ENCODE measurements around the gene LRRN4CL. TPM values are rescaled to one million over a fixed set of nuclear protein-coding genes. Genes with fewer than 3 reads are reported as not detected.
"Not testable (repeated sequence)": the region's sequence is repeated elsewhere in the genome, so short reads cannot be mapped to it uniquely, and the experiment has no call there.

LRRN4CL gene
- total RNA-seq, 2 experiments from 2014 or later: not detected

DNA sequence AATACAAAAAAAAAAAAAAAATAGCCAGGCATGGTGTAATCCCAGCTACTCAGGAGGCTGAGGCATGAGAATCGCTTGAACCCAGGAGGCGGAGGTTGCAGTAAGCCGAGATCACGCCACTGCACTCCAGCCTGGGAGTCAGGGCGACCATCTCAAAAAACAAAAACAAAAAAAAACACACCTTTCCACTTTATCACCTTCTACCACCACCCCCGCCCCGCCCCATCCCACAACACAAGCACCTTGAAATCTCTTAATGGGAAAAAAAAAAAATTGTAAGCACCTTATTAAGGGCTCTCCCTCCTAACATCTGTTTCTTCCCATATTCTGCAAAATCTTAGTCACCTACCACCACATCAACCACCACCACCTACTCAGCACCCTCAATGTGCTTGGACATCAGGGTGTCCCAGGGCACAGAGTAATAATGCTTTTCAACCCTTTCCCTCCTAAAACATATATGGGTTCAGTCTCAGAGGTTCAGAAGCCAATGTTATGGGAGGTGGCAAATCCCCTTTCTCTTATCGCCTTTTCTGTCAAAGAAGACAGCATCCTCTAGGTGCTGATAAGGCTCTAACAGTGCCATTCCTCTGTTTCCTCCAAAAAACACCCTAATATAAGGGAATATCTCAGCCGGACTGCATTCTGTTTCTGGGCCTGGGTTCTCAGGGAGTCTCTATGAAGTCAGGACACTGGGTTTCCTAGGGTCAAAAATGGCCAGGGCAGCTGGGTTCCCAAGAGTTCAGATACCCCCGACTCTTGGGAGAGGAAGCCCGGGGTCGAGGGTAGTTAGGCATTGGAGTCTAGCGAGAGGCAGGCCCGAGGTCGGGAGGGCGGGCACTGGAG, 36.9 kb downstream of the LRRN4CL start:
- POLR2A ChIA-PET: interaction anchor here (0.6 to 13.3 kb wide), 22 partner anchors 10 to 228 kb away, joined by 3 to 263 read pairs (median 4); partner anchors contain the start of genes B3GAT3, C11orf98, CSKMT and EML3
- Mint-ChIP-seq H3K9me3 (no peaks in the 10 kb centered on the region), H3K36me3 (ENCODE audit: low read depth) (peaks cover 17% of the 10 kb centered on the region), H3K27ac (peak overlapping the region; percentile 95), H3K27me3 (no peaks in the 10 kb centered on the region), H3K4me1 (ENCODE audit: low read depth) (peaks cover 23% of the 10 kb centered on the region), H3K4me3 (peak overlapping the region; percentile 94)
- intact Hi-C loops (cut with micrococcal nuclease): no loop called here
- ATAC-seq (peak; percentile 4), DNase-seq (peak; percentile 48)
- CTCF ChIA-PET: interaction anchor here (1.0 to 1.4 kb wide), 5 partner anchors 13 to 60 kb away, joined by 3 to 7 read pairs (median 5); partner anchors contain the start of genes C11orf98, CSKMT, MTA2 and TUT1
- TF ChIP-seq, protein P1, sequence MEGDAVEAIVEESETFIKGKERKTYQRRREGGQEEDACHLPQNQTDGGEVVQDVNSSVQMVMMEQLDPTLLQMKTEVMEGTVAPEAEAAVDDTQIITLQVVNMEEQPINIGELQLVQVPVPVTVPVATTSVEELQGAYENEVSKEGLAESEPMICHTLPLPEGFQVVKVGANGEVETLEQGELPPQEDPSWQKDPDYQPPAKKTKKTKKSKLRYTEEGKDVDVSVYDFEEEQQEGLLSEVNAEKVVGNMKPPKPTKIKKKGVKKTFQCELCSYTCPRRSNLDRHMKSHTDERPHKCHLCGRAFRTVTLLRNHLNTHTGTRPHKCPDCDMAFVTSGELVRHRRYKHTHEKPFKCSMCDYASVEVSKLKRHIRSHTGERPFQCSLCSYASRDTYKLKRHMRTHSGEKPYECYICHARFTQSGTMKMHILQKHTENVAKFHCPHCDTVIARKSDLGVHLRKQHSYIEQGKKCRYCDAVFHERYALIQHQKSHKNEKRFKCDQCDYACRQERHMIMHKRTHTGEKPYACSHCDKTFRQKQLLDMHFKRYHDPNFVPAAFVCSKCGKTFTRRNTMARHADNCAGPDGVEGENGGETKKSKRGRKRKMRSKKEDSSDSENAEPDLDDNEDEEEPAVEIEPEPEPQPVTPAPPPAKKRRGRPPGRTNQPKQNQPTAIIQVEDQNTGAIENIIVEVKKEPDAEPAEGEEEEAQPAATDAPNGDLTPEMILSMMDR (IDR thresholded peaks at IDR 0.05): no peak

DNA sequence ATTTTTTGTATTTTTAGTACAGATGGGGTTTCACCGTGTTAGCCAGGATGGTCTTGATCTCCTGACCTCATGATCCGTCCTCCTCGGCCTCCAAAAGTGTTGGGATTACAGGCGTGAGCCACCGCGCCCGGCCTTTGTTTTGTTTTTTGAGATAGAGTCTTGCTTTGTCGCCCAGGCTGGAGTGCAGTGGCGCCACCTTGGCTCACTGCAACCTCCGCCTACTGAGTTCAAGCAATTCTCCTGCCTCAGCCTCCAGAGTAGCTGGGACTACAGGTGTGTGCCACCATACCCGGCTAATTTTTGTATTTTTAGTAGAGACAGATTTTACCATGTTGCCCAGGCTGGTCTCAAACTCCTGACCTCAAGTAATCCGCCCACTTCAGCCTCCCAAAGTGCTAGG, 39.0 kb downstream of the LRRN4CL start:
- H3K4me3 Mint-ChIP-seq: not testable (repeated sequence)

DNA sequence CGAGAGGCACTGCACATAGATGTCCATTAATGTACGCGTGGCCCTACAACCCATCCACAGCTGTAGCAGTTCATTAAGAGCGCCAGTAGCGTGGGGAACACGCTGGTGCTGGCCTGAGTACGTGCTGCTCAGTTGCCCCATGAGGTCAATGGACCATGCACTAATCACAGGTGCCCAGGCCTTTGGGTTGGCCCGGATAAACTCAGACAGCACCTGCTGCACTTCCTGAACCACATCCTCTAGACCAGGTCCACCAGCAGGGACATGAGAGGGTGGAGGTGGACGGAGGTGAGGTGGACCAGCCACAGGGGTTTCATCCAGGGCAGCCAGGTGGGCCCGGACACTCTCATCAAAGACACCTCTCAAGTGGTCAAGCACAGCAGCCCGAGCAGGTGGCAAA, 39.8 kb downstream of the LRRN4CL start:
- H3K9me3 Mint-ChIP-seq: no peaks in the 10 kb centered on the region
- no peaks in the 10 kb centered on the region for H3K27me3 Mint-ChIP-seq
- TF ChIP-seq, protein P1 (IDR thresholded peaks at IDR 0.05): no peak
- peaks cover 32% of the 10 kb centered on the region for H3K4me1 Mint-ChIP-seq (ENCODE audit: low read depth)
- ATAC-seq (no peak), DNase-seq (no peak)
- no peak overlapping the region for H3K27ac Mint-ChIP-seq
- intact Hi-C loops (cut with micrococcal nuclease): loop anchor here (5.0 kb wide), 1 partner anchor 37 kb away; the partner anchor contains the start of genes EML3 and ROM1
- H3K36me3 Mint-ChIP-seq (ENCODE audit: low read depth): peaks cover 27% of the 10 kb centered on the region
- ChIA-PET POLR2A (interaction anchor here (1.8 to 13.3 kb wide), 5 partner anchors 8 to 59 kb away, joined by 5 to 263 read pairs (median 8); partner anchors contain the start of genes BSCL2, C11orf98, CSKMT and GNG3), CTCF (interaction anchor here (1.1 to 2.0 kb wide), 4 partner anchors 14 to 45 kb away, joined by 3 to 11 read pairs (median 4); partner anchors contain the start of genes C11orf98, CSKMT and UQCC3)
- no peak overlapping the region for H3K4me3 Mint-ChIP-seq

More for the DNA sequence above, 39.0 kb downstream of the LRRN4CL start:
- ATAC-seq; DNase-seq; H3K27ac Mint-ChIP-seq; intact Hi-C loops (cut with micrococcal nuclease); H3K27me3 Mint-ChIP-seq; H3K9me3 Mint-ChIP-seq: not testable (repeated sequence)
- ChIA-PET CTCF (interaction anchor here (0.9 to 2.0 kb wide), 3 partner anchors 14 to 190 kb away, joined by 3 to 11 read pairs (median 4); partner anchors contain the start of genes C11orf98 and CSKMT), POLR2A (interaction anchor here (1.3 to 13.3 kb wide), 4 partner anchors 20 to 59 kb away, joined by 6 to 263 read pairs (median 8); partner anchors contain the start of genes BSCL2, C11orf98, CSKMT and GNG3)
- peaks cover 23% of the 10 kb centered on the region for H3K36me3 Mint-ChIP-seq (ENCODE audit: low read depth)
- peaks cover 29% of the 10 kb centered on the region for H3K4me1 Mint-ChIP-seq (ENCODE audit: low read depth)

DNA sequence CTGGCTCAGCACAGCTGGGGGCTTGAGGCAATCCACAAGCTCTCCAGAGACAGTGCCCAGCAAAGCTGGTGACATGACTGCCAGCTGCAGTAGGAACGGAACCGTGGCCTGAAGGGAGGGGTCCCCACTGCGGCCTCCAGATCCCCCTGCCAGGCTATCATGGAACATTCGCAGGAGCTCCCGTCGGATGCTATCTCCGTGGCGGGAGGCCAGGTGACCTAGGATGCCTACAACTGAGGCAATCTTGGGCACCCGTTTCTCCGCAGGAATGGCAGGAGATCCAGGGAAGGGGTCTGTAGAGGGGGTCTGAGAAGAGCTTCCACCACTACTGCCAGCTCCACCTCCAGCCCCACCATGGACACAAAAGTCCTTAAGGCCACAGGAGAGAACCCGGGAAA, 40.4 kb downstream of the LRRN4CL start:
- TF ChIP-seq, protein P1 (IDR thresholded peaks at IDR 0.05): no peak
- ChIA-PET CTCF (interaction anchor here (1.1 to 1.4 kb wide), 4 partner anchors 16 to 254 kb away, joined by 3 to 4 read pairs (median 3); partner anchors contain the start of genes CSKMT and UQCC3), POLR2A (interaction anchor here (1.8 to 13.3 kb wide), 5 partner anchors 9 to 59 kb away, joined by 5 to 263 read pairs (median 8); partner anchors contain the start of genes BSCL2, C11orf98, CSKMT and GNG3)
- H3K4me1 Mint-ChIP-seq (ENCODE audit: low read depth): peaks cover 34% of the 10 kb centered on the region
- ATAC-seq: no peak
- no peaks in the 10 kb centered on the region for H3K9me3 Mint-ChIP-seq
- no peaks in the 10 kb centered on the region for H3K27me3 Mint-ChIP-seq
- intact Hi-C loops (cut with micrococcal nuclease): loop anchor here (5.0 kb wide), 1 partner anchor 37 kb away; the partner anchor contains the start of genes EML3 and ROM1
- H3K27ac Mint-ChIP-seq: no peak overlapping the region
- DNase-seq: no peak
- H3K4me3 Mint-ChIP-seq: no peak overlapping the region
- H3K36me3 Mint-ChIP-seq (ENCODE audit: low read depth): peaks cover 33% of the 10 kb centered on the region
